GM18861 (cell line): ENCODE data around the gene HES4.
"Not testable (repeated sequence)": the region's sequence is repeated elsewhere in the genome, so short reads cannot be mapped to it uniquely, and the experiment has no call there.

Experiments used
- ATAC-seq: cut with Tn5 transposase; IDR thresholded peaks from one replicate; pipeline ENCODE4 v1.9.1; 2021; ENCODE audit not compliant: unreplicated experiment

HES4 gene

DNA sequence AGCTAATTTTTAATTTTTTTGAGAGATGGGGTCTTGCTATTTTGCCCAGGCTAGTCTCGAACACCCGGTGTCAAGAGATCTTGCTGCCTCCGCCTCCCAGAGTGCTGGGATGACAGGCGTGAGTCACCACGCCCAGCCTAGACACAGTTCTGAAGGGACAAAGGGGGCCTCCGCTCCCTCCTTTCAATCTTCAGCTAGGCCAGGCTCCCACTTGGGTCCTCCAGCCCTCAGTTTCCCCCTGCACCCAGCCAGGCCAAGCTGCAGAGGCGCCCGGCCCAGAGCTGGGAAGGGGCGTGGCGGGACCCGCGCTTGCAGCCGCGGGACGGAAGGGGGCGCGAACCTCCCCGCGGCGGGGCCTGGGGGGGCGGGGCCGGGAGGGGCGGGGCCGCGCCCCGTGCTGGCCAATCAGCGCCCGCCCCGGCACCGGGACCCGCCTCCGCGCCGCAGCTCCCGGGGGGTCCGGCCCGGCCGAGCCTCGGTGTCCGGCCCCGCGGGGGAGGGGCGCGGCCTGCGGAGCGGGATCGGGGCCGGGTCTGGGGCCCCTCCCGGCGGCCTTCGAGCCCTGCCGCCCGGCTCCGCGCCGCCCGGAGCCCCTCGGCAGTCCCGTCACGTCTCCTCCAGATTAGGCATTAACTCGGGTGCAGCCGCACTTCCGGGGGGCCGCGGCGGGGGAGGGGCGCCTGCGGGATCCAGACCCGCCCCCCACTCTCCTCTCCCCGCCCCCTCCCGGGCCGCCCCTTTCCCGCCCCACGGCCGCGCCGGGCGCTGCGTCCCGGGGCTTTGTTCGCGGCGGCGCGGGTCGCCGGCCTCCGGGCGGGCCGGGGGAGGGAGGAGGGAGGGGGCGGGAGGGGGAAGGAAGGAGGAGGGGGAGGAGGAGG is 19.5 kb upstream of the HES4 start:
- ATAC-seq, result peak; percentile 48

DNA sequence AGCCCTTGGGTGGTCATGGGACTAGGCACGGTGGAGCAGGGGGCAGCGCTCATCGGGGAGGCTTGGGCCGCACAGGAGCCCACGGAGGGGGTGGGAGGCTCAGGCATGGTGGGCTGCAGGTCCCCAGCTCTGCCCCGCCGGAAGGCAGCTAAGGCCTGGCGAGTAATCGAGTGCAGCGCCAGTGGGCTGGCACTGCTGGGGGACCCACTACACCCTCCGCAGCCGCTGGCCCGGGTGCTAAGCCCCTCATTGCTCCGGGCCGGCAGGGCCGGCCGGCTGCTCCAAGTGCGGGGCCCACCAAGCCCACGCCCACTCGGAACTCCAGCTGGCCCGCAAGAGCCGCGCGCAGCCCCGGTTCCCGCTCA is 18.4 kb upstream of the HES4 start:
- not testable (repeated sequence) for ATAC-seq

DNA sequence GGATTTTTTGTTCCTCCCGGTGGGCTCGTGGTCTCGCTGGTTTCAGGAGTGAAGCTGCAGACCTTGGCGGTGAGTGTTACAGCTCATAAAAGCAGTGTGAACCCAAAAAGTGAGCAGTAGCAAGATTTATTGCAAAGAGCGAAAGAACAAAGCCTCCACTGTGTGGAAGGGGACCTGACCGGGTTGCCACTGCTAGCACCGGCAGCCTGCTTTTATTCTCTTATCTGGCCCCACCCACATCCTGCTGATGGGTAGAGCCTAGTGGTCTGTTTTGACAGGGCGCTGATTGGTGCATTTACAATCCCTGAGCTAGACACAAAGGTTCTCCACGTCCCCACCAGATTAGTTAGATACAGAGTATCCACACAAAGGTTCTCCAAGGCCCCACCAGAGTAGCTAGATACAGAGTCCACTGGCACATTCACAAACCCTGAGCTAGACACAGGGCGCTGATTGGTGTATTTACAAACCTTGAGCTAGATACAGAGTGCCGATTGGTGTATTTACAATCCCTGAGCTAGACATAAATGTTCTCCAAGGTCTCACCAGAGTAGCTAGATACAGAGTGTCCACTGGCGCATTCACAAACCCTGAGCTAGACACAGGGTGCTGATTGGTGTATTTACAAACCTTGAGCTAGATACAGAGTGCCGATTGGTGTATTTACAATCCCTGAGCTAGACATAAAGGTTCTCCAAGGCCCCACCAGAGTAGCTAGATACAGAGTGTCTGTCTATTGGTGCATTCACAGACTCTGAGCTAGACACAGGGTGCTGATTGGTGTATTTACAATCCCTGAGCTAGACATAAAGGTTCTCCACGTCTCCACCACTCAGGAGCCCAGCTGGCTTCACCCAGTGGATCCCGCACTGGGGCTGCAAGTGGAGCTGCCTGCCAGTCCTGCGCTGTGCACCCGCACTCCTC is 17.8 kb upstream of the HES4 start:
- ATAC-seq, result not testable (repeated sequence)

- no peak for ATAC-seq
Measured at GRCh38 chr1:1014799-1015681, 15.1 kb upstream of the HES4 start.

- no peak for ATAC-seq
Measured at GRCh38 chr1:1013922-1014648, 14.2 kb upstream of the HES4 start.

DNA sequence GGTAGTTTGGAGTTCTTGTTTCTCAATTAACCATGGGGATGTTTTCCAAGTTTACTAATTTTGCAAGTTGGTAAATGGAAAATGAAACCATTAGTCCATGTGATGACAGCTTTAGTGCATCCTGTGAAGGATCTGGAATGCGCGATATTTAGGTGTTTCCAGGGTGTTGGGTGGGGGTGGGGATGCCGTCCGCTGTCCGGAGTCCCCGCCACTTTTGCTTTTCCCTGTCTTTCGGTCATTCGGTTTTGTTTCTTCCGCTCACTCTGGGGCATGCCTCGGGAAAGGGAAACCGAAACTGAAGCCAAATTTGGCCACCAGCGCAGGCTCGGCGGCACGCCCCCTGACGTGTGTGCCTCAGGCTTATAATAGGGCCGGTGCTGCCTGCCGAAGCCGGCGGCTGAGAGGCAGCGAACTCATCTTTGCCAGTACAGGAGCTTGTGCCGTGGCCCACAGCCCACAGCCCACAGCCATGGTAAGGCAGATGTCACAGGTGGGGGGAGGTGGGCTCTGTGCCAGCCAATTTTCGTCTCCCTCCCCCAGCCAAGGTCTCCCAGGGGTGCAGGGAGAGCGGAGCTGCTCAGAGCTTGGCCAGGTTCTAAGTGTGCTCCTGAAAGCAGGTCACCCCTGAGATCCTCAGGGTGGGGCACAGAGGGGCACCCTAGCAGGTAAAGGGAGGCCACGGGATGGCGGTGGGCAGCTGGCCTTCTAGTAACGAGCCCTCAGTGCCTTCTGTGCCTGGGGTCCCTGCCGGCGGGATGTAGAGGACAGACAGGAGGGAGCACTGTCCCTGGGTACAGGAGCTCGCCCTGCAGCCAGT is 13.4 kb upstream of the HES4 start, which contains the start of gene ISG15:
ISG15 (plus strand) TSS at position 393 of the 817 bp plus-strand sequence; CDS start at position 470, 77 bp downstream.
- peak; percentile 77 for ATAC-seq

GRCh38 chr1:1012736-1013104 is 12.8 kb upstream of the HES4 start:
- not testable (repeated sequence) for ATAC-seq

DNA sequence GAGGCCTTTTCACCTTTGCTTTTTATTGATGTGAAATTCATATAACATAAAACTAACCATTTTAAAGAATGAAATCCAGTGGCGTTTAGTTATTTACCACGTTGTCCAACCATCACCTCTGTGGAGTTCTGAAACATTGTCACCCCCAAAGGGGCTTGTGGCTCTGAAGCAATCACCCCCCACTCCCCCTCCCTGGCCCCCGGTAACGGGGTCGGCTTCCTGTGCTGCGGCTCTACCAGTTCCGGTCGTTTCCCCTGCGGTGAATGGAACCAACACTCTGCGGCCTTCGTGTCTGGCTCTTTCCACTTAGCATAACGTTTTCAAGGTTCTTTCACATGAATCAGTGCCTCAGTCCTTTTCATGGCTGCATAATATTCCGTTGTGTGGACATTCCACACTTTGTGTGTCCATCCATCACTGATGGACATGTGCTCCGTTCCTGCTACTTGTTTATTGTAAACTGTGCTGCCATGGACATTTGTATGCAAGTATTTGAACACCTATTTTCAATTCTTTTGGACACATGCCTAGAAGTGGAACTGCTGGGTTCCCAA is 11.6 kb upstream of the HES4 start:
- no peak for ATAC-seq

DNA sequence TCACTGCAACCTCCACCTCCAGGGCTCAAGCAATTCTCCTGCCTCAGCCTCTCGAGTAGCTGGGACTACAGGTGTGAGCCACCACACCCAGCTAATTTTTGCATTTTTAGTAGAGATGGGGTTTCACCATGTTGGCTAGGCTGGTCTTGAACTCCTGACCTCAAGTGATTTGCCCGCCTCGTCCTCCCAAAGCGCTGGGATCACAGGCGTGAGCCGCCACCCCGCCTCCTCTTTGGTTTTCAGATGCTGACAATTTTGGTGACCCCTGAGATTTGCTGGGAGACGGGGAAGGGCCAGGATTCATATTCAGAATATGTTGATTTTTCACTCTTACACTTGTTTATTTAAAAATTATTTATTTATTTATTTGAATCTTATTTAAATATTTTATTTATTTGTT is 10.2 kb upstream of the HES4 start:
- not testable (repeated sequence) for ATAC-seq

GRCh38 chr1:1006305-1007159 is 6.6 kb upstream of the HES4 start:
- ATAC-seq, result no peak

- no peak for ATAC-seq
Measured at GRCh38 chr1:1005774-1006304, 5.9 kb upstream of the HES4 start.

- no peak for ATAC-seq
Measured at GRCh38 chr1:1004780-1005697, 5.1 kb upstream of the HES4 start.

DNA sequence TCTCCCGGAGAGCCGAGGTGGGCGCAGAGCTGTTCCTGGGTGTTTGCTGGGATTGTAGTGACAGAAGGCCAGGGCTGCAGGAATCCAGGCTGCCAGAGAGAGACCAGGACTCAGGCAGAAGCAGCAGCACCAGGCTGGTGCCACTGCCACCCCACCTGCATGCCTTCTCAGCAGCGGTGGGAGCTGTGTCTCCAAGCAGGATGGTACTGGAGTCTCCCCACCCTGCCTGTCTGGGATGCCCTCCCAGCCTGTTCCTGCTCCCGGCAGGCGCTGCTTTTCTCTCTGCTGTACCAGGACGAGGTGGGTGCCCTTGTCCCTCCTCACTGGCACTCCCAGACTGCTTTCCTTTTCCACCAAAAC is 4.5 kb upstream of the HES4 start:
- ATAC-seq, result no peak

- ATAC-seq, result no peak
Measured at GRCh38 chr1:1003618-1004419, 3.9 kb upstream of the HES4 start.

GRCh38 chr1:1001057-1001783 is 1.3 kb upstream of the HES4 start:
- no peak for ATAC-seq
